ENCODE data around the gene PSMA2. TPM values are rescaled to one million over a fixed set of nuclear protein-coding genes. Genes with fewer than 3 reads are reported as not detected.

The PSMA2 gene
- total and polyA plus RNA-seq, 2 donors (not counting 1 experiment from before 2014, with no cell fraction given), result 27.2 to 161 TPM

- no peak overlapping the region for H3K4me2 ChIP-seq (ENCODE audit: extremely low read depth, insufficient read depth, low read length)
- H3K4me1 ChIP-seq (ENCODE audit: control insufficient read depth, extremely low read depth, insufficient read depth, low read length), result no peaks in the 10 kb centered on the region
- no peak for TF ChIP-seq EZH2 (IDR thresholded peaks at IDR 0.05; ENCODE audit: low read length, missing control alignments)
- TF ChIP-seq, protein P1, sequence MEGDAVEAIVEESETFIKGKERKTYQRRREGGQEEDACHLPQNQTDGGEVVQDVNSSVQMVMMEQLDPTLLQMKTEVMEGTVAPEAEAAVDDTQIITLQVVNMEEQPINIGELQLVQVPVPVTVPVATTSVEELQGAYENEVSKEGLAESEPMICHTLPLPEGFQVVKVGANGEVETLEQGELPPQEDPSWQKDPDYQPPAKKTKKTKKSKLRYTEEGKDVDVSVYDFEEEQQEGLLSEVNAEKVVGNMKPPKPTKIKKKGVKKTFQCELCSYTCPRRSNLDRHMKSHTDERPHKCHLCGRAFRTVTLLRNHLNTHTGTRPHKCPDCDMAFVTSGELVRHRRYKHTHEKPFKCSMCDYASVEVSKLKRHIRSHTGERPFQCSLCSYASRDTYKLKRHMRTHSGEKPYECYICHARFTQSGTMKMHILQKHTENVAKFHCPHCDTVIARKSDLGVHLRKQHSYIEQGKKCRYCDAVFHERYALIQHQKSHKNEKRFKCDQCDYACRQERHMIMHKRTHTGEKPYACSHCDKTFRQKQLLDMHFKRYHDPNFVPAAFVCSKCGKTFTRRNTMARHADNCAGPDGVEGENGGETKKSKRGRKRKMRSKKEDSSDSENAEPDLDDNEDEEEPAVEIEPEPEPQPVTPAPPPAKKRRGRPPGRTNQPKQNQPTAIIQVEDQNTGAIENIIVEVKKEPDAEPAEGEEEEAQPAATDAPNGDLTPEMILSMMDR (conservative IDR thresholded peaks at IDR 0.05 in 1 of 2, IDR thresholded peaks at IDR 0.05 in 1 of 2; ENCODE audit: low read depth in 1 of 2, low read length in 2 of 2), result no peak
- H3K9ac ChIP-seq (ENCODE audit: insufficient read depth, low read length), result no peak overlapping the region
- H3K79me2 ChIP-seq (ENCODE audit: control insufficient read depth, insufficient read depth, low read length), result no peaks in the 10 kb centered on the region
- no peak overlapping the region for H3K27ac ChIP-seq (ENCODE audit: insufficient read depth, low read length)
- no peaks in the 10 kb centered on the region for H3K36me3 ChIP-seq (ENCODE audit: control insufficient read depth, insufficient read depth, low read length)
- H3K4me3 ChIP-seq (replicated peaks in 1 of 4; ENCODE audit: control extremely low read depth in 1 of 4, insufficient read depth in 1 of 4, low read depth in 3 of 4, low read length in 4 of 4), result no peak overlapping the region
- no peaks in the 10 kb centered on the region for H3K9me3 ChIP-seq (ENCODE audit: control insufficient read depth, insufficient read depth, low read depth, low read length)
- peaks cover 4% of the 10 kb centered on the region for H3K27me3 ChIP-seq (ENCODE audit: control insufficient read depth, insufficient read depth, low read length)
- H4K20me1 ChIP-seq (ENCODE audit: control insufficient read depth, extremely low read depth, insufficient read depth, low read length), result no peaks in the 10 kb centered on the region
- no peak for DNase-seq (ENCODE audit: low read depth in 2 of 2)
- H2AFZ ChIP-seq (ENCODE audit: low read length), result no peak overlapping the region
Measured at GRCh38 chr7:42959549-42959948, 27.6 kb upstream of the PSMA2 start.

DNA sequence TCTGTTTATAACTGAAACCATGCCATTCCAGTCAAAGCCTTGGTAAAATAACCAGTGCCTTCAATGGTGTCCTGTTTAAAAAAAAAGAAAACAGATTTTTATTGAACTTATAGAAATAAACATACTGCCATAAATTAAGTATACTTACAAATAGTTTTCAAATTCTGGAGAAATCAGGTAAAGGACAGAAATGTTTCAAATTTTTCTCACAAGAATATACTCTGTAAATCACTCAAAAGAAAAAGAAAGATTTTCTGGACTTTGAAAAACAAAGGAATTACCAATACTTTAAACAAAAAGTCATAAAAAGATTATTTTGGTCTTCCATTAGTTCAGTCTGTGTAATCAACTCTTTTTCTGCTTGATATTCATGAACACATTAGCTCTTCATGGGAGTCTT is 24.1 kb upstream of the PSMA2 start:
- no peaks in the 10 kb centered on the region for H4K20me1 ChIP-seq (ENCODE audit: control insufficient read depth, extremely low read depth, insufficient read depth, low read length)
- no peak overlapping the region for H3K27ac ChIP-seq (ENCODE audit: insufficient read depth, low read length)
- H3K4me3 ChIP-seq (replicated peaks in 1 of 4; ENCODE audit: control extremely low read depth in 1 of 4, insufficient read depth in 1 of 4, low read depth in 3 of 4, low read length in 4 of 4), result no peak overlapping the region
- H3K9ac ChIP-seq (ENCODE audit: insufficient read depth, low read length), result no peak overlapping the region
- H3K4me2 ChIP-seq (ENCODE audit: extremely low read depth, insufficient read depth, low read length), result no peak overlapping the region
- no peak for DNase-seq (ENCODE audit: low read depth in 2 of 2)
- peaks cover 4% of the 10 kb centered on the region for H3K27me3 ChIP-seq (ENCODE audit: control insufficient read depth, insufficient read depth, low read length)
- H3K9me3 ChIP-seq (ENCODE audit: control insufficient read depth, insufficient read depth, low read depth, low read length), result no peaks in the 10 kb centered on the region
- H3K4me1 ChIP-seq (ENCODE audit: control insufficient read depth, extremely low read depth, insufficient read depth, low read length), result no peaks in the 10 kb centered on the region
- H2AFZ ChIP-seq (ENCODE audit: low read length), result no peak overlapping the region
- H3K79me2 ChIP-seq (ENCODE audit: control insufficient read depth, insufficient read depth, low read length), result no peaks in the 10 kb centered on the region
- no peaks in the 10 kb centered on the region for H3K36me3 ChIP-seq (ENCODE audit: control insufficient read depth, insufficient read depth, low read length)
- no peak for TF ChIP-seq EZH2 (IDR thresholded peaks at IDR 0.05; ENCODE audit: low read length, missing control alignments)
- TF ChIP-seq, protein P1 (conservative IDR thresholded peaks at IDR 0.05 in 1 of 2, IDR thresholded peaks at IDR 0.05 in 1 of 2; ENCODE audit: low read depth in 1 of 2, low read length in 2 of 2), result no peak

GRCh38 chr7:42953994-42954393 is 22.0 kb upstream of the PSMA2 start:
- no peak for TF ChIP-seq EZH2 (IDR thresholded peaks at IDR 0.05; ENCODE audit: low read length, missing control alignments)
- H3K4me3 ChIP-seq (replicated peaks in 1 of 4; ENCODE audit: control extremely low read depth in 1 of 4, insufficient read depth in 1 of 4, low read depth in 3 of 4, low read length in 4 of 4), result no peak overlapping the region
- H3K9me3 ChIP-seq (ENCODE audit: control insufficient read depth, insufficient read depth, low read depth, low read length), result no peaks in the 10 kb centered on the region
- no peak for DNase-seq (ENCODE audit: low read depth in 2 of 2)
- H4K20me1 ChIP-seq (ENCODE audit: control insufficient read depth, extremely low read depth, insufficient read depth, low read length), result no peaks in the 10 kb centered on the region
- no peak overlapping the region for H2AFZ ChIP-seq (ENCODE audit: low read length)
- no peak overlapping the region for H3K9ac ChIP-seq (ENCODE audit: insufficient read depth, low read length)
- H3K79me2 ChIP-seq (ENCODE audit: control insufficient read depth, insufficient read depth, low read length), result no peaks in the 10 kb centered on the region
- H3K4me1 ChIP-seq (ENCODE audit: control insufficient read depth, extremely low read depth, insufficient read depth, low read length), result no peaks in the 10 kb centered on the region
- H3K27me3 ChIP-seq (ENCODE audit: control insufficient read depth, insufficient read depth, low read length), result no peaks in the 10 kb centered on the region
- H3K27ac ChIP-seq (ENCODE audit: insufficient read depth, low read length), result no peak overlapping the region
- H3K4me2 ChIP-seq (ENCODE audit: extremely low read depth, insufficient read depth, low read length), result no peak overlapping the region
- no peaks in the 10 kb centered on the region for H3K36me3 ChIP-seq (ENCODE audit: control insufficient read depth, insufficient read depth, low read length)

Data from fibroblast of lung (primary cell).